WTC11 (cell line): Measurements from ENCODE around the gene ACSS3. TPM values are rescaled to one million over a fixed set of nuclear protein-coding genes. Genes with fewer than 3 reads are reported as not detected.
"Not testable (repeated sequence)": the region's sequence is repeated elsewhere in the genome, so short reads cannot be mapped to it uniquely, and the experiment has no call there.

Experiments used
- ATAC-seq: fragments of 200-7000 bp; cut with Tn5 transposase; 2 replicates; pipeline ENCODE4 v1.10.0; 2021; ENCODE audit warnings: mild to moderate bottlenecking, moderate library complexity
- CTCF ChIA-PET: fragments of 300-600 bp; sonication (Branson Sonifier 250); formaldehyde crosslinking; loops from one replicate; lab custom pipeline; 2021; ENCODE audit warnings: antibody characterized with exemption; lab: Charles Lee
- POLR2A ChIA-PET: fragments of 350-600 bp; sonication (Branson Sonifier 250); formaldehyde crosslinking; loops from one replicate; lab custom pipeline; 2021; ENCODE audit warnings: antibody characterized with exemption; lab: Charles Lee
- DNase-seq: peaks from one replicate; pipeline ENCODE4 v3.0.0; 2021; ENCODE audit warnings: low spot score
- H3K27ac Mint-ChIP-seq: 2 replicates; pipeline ENCODE4 v1.8.0; 2021; ENCODE audit warnings: mixed read lengths
- H3K27me3 Mint-ChIP-seq: 2 replicates; pipeline ENCODE4 v1.8.0; 2021; ENCODE audit warnings: low read depth, mild to moderate bottlenecking, moderate library complexity, mixed read lengths
- H3K36me3 Mint-ChIP-seq: 2 replicates; pipeline ENCODE4 v1.8.0; 2021; ENCODE audit warnings: mixed read lengths
- H3K4me1 Mint-ChIP-seq: 2 replicates; pipeline ENCODE4 v1.8.0; 2022; ENCODE audit warnings: mixed read lengths
- H3K4me3 Mint-ChIP-seq: 2 replicates; pipeline ENCODE4 v1.8.0; 2021; ENCODE audit warnings: mild to moderate bottlenecking, moderate library complexity, mixed read lengths
- H3K9me3 Mint-ChIP-seq: 2 replicates; pipeline ENCODE4 v1.8.0; 2021; ENCODE audit warnings: mixed read lengths
- CDX4 ChIP-seq: fragments of 250-450 bp; sonication (Bioruptor Pico); IDR thresholded peaks from 2 replicates; pipeline ENCODE4 v1.9.0; 2021; ENCODE audit warnings: moderate library complexity, mild to moderate bottlenecking, inconsistent platforms, borderline replicate concordance
- CREB1 ChIP-seq: sonication (generic); formaldehyde crosslinking; IDR thresholded peaks from 2 replicates; pipeline ENCODE4 v1.8.0; 2023; ENCODE audit warnings: mild to moderate bottlenecking, missing genetic modification reagents
- E2F1 ChIP-seq: sonication (generic); formaldehyde crosslinking; IDR thresholded peaks from 2 replicates; pipeline ENCODE4 v1.8.0; 2022; ENCODE audit warnings: mild to moderate bottlenecking, missing genetic modification reagents
- ERG ChIP-seq: fragments of 250-450 bp; sonication (Bioruptor Pico); IDR thresholded peaks from 2 replicates; pipeline ENCODE4 v1.8.0; 2021; ENCODE audit warnings: mild to moderate bottlenecking
- ETV6 ChIP-seq: sonication (generic); formaldehyde crosslinking; IDR thresholded peaks from 2 replicates; pipeline ENCODE4 v1.8.1; 2022; ENCODE audit warnings: mild to moderate bottlenecking, missing genetic modification reagents
- FOXJ3 ChIP-seq: sonication (generic); formaldehyde crosslinking; IDR thresholded peaks from 2 replicates; pipeline ENCODE4 v1.9.0; 2021; ENCODE audit warnings: missing genetic modification reagents, mild to moderate bottlenecking, borderline replicate concordance
- FOXK1 ChIP-seq: sonication (generic); formaldehyde crosslinking; IDR thresholded peaks from 2 replicates; pipeline ENCODE4 v1.8.0; 2022; ENCODE audit warnings: mild to moderate bottlenecking, moderate library complexity, missing genetic modification reagents
- IRF1 ChIP-seq: sonication (generic); formaldehyde crosslinking; IDR thresholded peaks from 2 replicates; pipeline ENCODE4 v1.8.0; 2023; ENCODE audit warnings: missing genetic modification reagents
- MYBL2 ChIP-seq: sonication (generic); formaldehyde crosslinking; IDR thresholded peaks from 2 replicates; pipeline ENCODE4 v1.8.1; 2023; ENCODE audit warnings: mild to moderate bottlenecking, moderate library complexity, missing genetic modification reagents
- NFATC4 ChIP-seq: fragments of 250-450 bp; sonication (Bioruptor Pico); IDR thresholded peaks from 2 replicates; pipeline ENCODE4 v1.9.0; 2021; ENCODE audit warnings: mild to moderate bottlenecking
- NR2C2 ChIP-seq: sonication (generic); formaldehyde crosslinking; IDR thresholded peaks from 2 replicates; pipeline ENCODE4 v1.8.0; 2022; ENCODE audit warnings: mild to moderate bottlenecking, missing genetic modification reagents
- NR3C1 ChIP-seq: sonication (generic); formaldehyde crosslinking; conservative IDR thresholded peaks from 2 replicates; pipeline ENCODE4 v1.8.1; 2023; ENCODE audit warnings: low read depth, mild to moderate bottlenecking, missing genetic modification reagents
- RORB ChIP-seq: fragments of 250-450 bp; sonication (Bioruptor Pico); IDR thresholded peaks from 2 replicates; pipeline ENCODE4 v1.9.0; 2021; ENCODE audit warnings: mild to moderate bottlenecking
- SP1 ChIP-seq: sonication (generic); formaldehyde crosslinking; conservative IDR thresholded peaks from 2 replicates; pipeline ENCODE4 v1.8.1; 2022; ENCODE audit warnings: missing genetic modification reagents
- STAT6 ChIP-seq: sonication (generic); formaldehyde crosslinking; conservative IDR thresholded peaks from 2 replicates; pipeline ENCODE4 v1.8.1; 2023; ENCODE audit warnings: mild to moderate bottlenecking, low read depth, missing genetic modification reagents, moderate library complexity
- ZNF138 ChIP-seq: sonication (generic); formaldehyde crosslinking; conservative IDR thresholded peaks from 2 replicates; pipeline ENCODE4 v1.8.1; 2022; ENCODE audit warnings: mild to moderate bottlenecking, moderate library complexity, missing genetic modification reagents
- ZNF219 ChIP-seq: sonication (generic); formaldehyde crosslinking; IDR thresholded peaks from 2 replicates; pipeline ENCODE4 v1.8.0; 2023; ENCODE audit warnings: missing genetic modification reagents, mild to moderate bottlenecking, borderline replicate concordance
- ZNF232 ChIP-seq: sonication (generic); formaldehyde crosslinking; IDR thresholded peaks from 2 replicates; pipeline ENCODE4 v1.8.0; 2022; ENCODE audit warnings: mild to moderate bottlenecking, missing genetic modification reagents
- ZNF317 ChIP-seq: sonication (generic); formaldehyde crosslinking; IDR thresholded peaks from 2 replicates; pipeline ENCODE4 v1.8.1; 2023; ENCODE audit warnings: low read depth, mild to moderate bottlenecking, moderate library complexity, missing genetic modification reagents, borderline replicate concordance
- ZNF512 ChIP-seq: sonication (generic); formaldehyde crosslinking; IDR thresholded peaks from 2 replicates; pipeline ENCODE4 v1.8.1; 2022; ENCODE audit warnings: missing genetic modification reagents, borderline replicate concordance
- total RNA-seq: library from RNA; stranded (reverse); gene quantifications from 3 replicates; pipeline ENCODE4 v1.2.3, GENCODE V29; 2021

ACSS3 gene
- total RNA-seq, 1 experiment from 2014 or later: 18.6 TPM

- TF ChIP-seq ERG (CRISPR knock-in tag) (no peak), FOXK1 (CRISPR knock-in tag) (no peak), RORB (no peak), E2F1 (CRISPR knock-in tag) (no peak), NFATC4 (CRISPR knock-in tag) (no peak), ZNF219 (CRISPR knock-in tag) (no peak)
Observed at GRCh38 chr12:81105687-81106086, 27.8 kb downstream of the ACSS3 start (continued).

GRCh38 chr12:81114226-81114625 is 36.3 kb downstream of the ACSS3 start:
- CTCF ChIA-PET: no interaction called here
- ATAC-seq: no peak

GRCh38 chr12:81119069-81119468 is 41.2 kb downstream of the ACSS3 start:
- H3K4me1 Mint-ChIP-seq, H3K27ac Mint-ChIP-seq: not testable (repeated sequence)
- CTCF ChIA-PET: interaction anchor here (0.7 kb wide), 1 partner anchor 9 kb away, joined by 3 read pairs; no protein-coding TSS in a partner anchor

More at GRCh38 chr12:81114226-81114625, 36.3 kb downstream of the ACSS3 start:
- H3K4me3 Mint-ChIP-seq: no peak overlapping the region
- DNase-seq: no peak
- H3K27ac Mint-ChIP-seq: no peak overlapping the region
- H3K27me3 Mint-ChIP-seq: no peaks in the 10 kb centered on the region
- H3K4me1 Mint-ChIP-seq: no peaks in the 10 kb centered on the region
- no peak for TF ChIP-seq IRF1
- TF ChIP-seq CREB1 (CRISPR knock-in tag): no peak
- TF ChIP-seq ZNF232 (CRISPR knock-in tag): no peak
- no peak for TF ChIP-seq ZNF317 (CRISPR knock-in tag)
- TF ChIP-seq ETV6 (CRISPR knock-in tag): no peak
- TF ChIP-seq ERG (CRISPR knock-in tag): no peak
- no peak for TF ChIP-seq SP1 (CRISPR knock-in tag)
- no peak for TF ChIP-seq NR3C1 (CRISPR knock-in tag)
- no peak for TF ChIP-seq NFATC4 (CRISPR knock-in tag)
- TF ChIP-seq, all 79 proteins: peak for 0
- peaks cover 11% of the 10 kb centered on the region for H3K36me3 Mint-ChIP-seq
- H3K9me3 Mint-ChIP-seq: peaks cover 11% of the 10 kb centered on the region
- POLR2A ChIA-PET: no interaction called here

GRCh38 chr12:81120961-81121360 is 43.1 kb downstream of the ACSS3 start:
- ChIA-PET POLR2A (no interaction called here), CTCF (interaction anchor here (0.8 kb wide), 1 partner anchor 8 kb away, joined by 4 read pairs; no protein-coding TSS in a partner anchor)
- H3K4me3 Mint-ChIP-seq: no peak overlapping the region
- no peaks in the 10 kb centered on the region for H3K27me3 Mint-ChIP-seq
- no peak overlapping the region for H3K27ac Mint-ChIP-seq
- H3K9me3 Mint-ChIP-seq: peaks cover 24% of the 10 kb centered on the region
- no peaks in the 10 kb centered on the region for H3K4me1 Mint-ChIP-seq
- DNase-seq: no peak
- ATAC-seq: no peak
- H3K36me3 Mint-ChIP-seq: peaks cover 20% of the 10 kb centered on the region
- TF ChIP-seq FOXJ3 (CRISPR knock-in tag) (no peak), RORB (no peak), STAT6 (no peak), ZNF138 (CRISPR knock-in tag) (no peak), MYBL2 (CRISPR knock-in tag) (no peak), NR2C2 (CRISPR knock-in tag) (no peak), ZNF512 (no peak), CDX4 (no peak)

More at GRCh38 chr12:81119069-81119468, 41.2 kb downstream of the ACSS3 start:
- Mint-ChIP-seq H3K9me3 (peaks cover 23% of the 10 kb centered on the region), H3K36me3 (peaks cover 19% of the 10 kb centered on the region)
- H3K4me3 Mint-ChIP-seq, POLR2A ChIA-PET, H3K27me3 Mint-ChIP-seq, DNase-seq, ATAC-seq: not testable (repeated sequence)
